ENCODE results near the gene UBD.

The UBD gene

GRCh38 chr6:29510746-29511300, 48.7 kb downstream of the UBD start:
- CTCF ChIA-PET, result no interaction called here
- DNase-seq (ENCODE audit: low read depth, low spot score), result no peak
- POLR2A ChIA-PET, result no interaction called here
- H3K4me3 ChIP-seq (ENCODE audit: low read depth, low read length), result no peak overlapping the region
- TF ChIP-seq CTCF (IDR thresholded peaks at IDR 0.05; ENCODE audit: insufficient read depth, low read length, missing control alignments), result no peak

- POLR2A ChIA-PET, result no interaction called here
- CTCF ChIA-PET, result no interaction called here
- no peak overlapping the region for H3K4me3 ChIP-seq (ENCODE audit: low read depth, low read length)
- no peak for TF ChIP-seq CTCF (IDR thresholded peaks at IDR 0.05; ENCODE audit: insufficient read depth, low read length, missing control alignments)
- no peak for DNase-seq (ENCODE audit: low read depth, low spot score)
Observed at GRCh38 chr6:29510202-29510601, 49.3 kb downstream of the UBD start.

- CTCF ChIA-PET, result no interaction called here
- no peak for TF ChIP-seq CTCF (IDR thresholded peaks at IDR 0.05; ENCODE audit: insufficient read depth, low read length, missing control alignments)
- H3K4me3 ChIP-seq (ENCODE audit: low read depth, low read length), result no peak overlapping the region
- POLR2A ChIA-PET, result no interaction called here
- no peak for DNase-seq (ENCODE audit: low read depth, low spot score)
Observed at GRCh38 chr6:29509711-29510110, 49.8 kb downstream of the UBD start.

- H3K4me3 ChIP-seq (ENCODE audit: low read depth, low read length), result no peak overlapping the region
- ChIA-PET POLR2A (no interaction called here), CTCF (no interaction called here)
- no peak for DNase-seq (ENCODE audit: low read depth, low spot score)
- no peak for TF ChIP-seq CTCF (IDR thresholded peaks at IDR 0.05; ENCODE audit: insufficient read depth, low read length, missing control alignments)
Observed at GRCh38 chr6:29509239-29509638, 50.3 kb downstream of the UBD start.

- TF ChIP-seq CTCF (IDR thresholded peaks at IDR 0.05; ENCODE audit: insufficient read depth, low read length, missing control alignments), result no peak
- no peak for DNase-seq (ENCODE audit: low read depth, low spot score)
- POLR2A ChIA-PET, result no interaction called here
- CTCF ChIA-PET, result no interaction called here
- no peak overlapping the region for H3K4me3 ChIP-seq (ENCODE audit: low read depth, low read length)
Observed at GRCh38 chr6:29507319-29507718, 52.2 kb downstream of the UBD start.

- no peak overlapping the region for H3K4me3 ChIP-seq (ENCODE audit: low read depth, low read length)
- DNase-seq (ENCODE audit: low read depth, low spot score), result no peak
- ChIA-PET CTCF (no interaction called here), POLR2A (no interaction called here)
- no peak for TF ChIP-seq CTCF (IDR thresholded peaks at IDR 0.05; ENCODE audit: insufficient read depth, low read length, missing control alignments)
Observed at GRCh38 chr6:29506446-29507067, 53.0 kb downstream of the UBD start.
